Activated B cell treated with CpG ODN at 0.5 μM for 24 hours (primary cell): ENCODE data around the gene FAS. TPM values are rescaled to one million over a fixed set of nuclear protein-coding genes. Genes with fewer than 3 reads are reported as not detected.

Experiments
- ATAC-seq: fragments of 200-7000 bp; cut with Tn5 transposase; one replicate; pipeline ENCODE4 v1.10.0; 2021; ENCODE audit warnings: low read depth, mild to moderate bottlenecking, moderate library complexity
- CTCF ChIA-PET: fragments of 350-600 bp; sonication (Branson Sonifier 250); formaldehyde crosslinking; loops from one replicate; lab custom pipeline; 2021; ENCODE audit warnings: antibody characterized with exemption; lab: Charles Lee
- POLR2A ChIA-PET: fragments of 350-600 bp; sonication (Branson Sonifier 250); formaldehyde crosslinking; loops from one replicate; lab custom pipeline; 2021; ENCODE audit warnings: antibody characterized with exemption; lab: Charles Lee
- DNase-seq: peaks from one replicate; pipeline ENCODE4 v3.0.0; 2022
- H3K27ac Mint-ChIP-seq: one replicate; pipeline ENCODE4 v1.8.0; 2020; ENCODE audit warnings: mixed read lengths
- H3K27me3 Mint-ChIP-seq: one replicate; pipeline ENCODE4 v1.8.0; 2021; ENCODE audit warnings: mixed read lengths
- H3K36me3 Mint-ChIP-seq: one replicate; pipeline ENCODE4 v1.8.0; 2021; ENCODE audit warnings: low read depth, mixed read lengths
- H3K4me1 Mint-ChIP-seq: one replicate; pipeline ENCODE4 v1.8.0; 2021; ENCODE audit warnings: mixed read lengths
- H3K4me3 Mint-ChIP-seq: one replicate; pipeline ENCODE4 v1.8.0; 2020; ENCODE audit warnings: mild to moderate bottlenecking, mixed read lengths
- H3K9me3 Mint-ChIP-seq: one replicate; pipeline ENCODE4 v1.8.0; 2020; ENCODE audit warnings: mixed read lengths
- intact Hi-C: fragments of 100-400 bp; cut with micrococcal nuclease; formaldehyde crosslinking; loops from one replicate; pipeline ENCODE4 v1.15.1; 2024
- total RNA-seq: library from RNA; stranded (reverse); gene quantifications from 2 replicates; pipeline ENCODE4 v1.2.3, GENCODE V29; 2022
- TF ChIP-seq, protein P1 (sequence below): fragments of 200-600 bp; IDR thresholded peaks from one replicate; pipeline ENCODE4 v1.8.0; 2022; ENCODE audit warnings: antibody characterized with exemption, mild to moderate bottlenecking

FAS gene
- total RNA-seq, 1 donor from 2014 or later: 22.6 TPM

DNA sequence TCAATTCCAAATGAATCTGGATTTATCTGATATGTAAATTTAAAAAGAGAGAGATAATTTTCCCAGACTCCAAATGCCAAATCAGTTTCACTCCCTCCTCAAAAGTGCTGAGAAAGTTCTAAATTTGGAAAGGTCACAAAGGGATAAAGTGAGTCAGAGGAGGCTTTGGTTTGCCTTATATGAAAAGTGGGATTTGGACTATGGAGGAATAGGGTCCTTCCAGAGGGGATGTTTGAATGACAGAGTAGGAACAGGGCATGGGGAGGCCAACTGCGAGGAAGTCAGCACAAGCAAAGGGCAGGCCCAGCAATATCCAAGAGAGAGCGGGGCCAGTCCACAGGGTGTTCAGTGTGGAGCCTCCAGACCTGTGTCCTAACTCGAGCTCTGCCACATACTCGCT is 9.8 kb upstream of the FAS start:
- Mint-ChIP-seq H3K27me3 (no peaks in the 10 kb centered on the region), H3K9me3 (no peaks in the 10 kb centered on the region), H3K4me1 (peaks cover under 1% of the 10 kb centered on the region), H3K4me3 (no peak overlapping the region), H3K27ac (no peak overlapping the region), H3K36me3 (no peaks in the 10 kb centered on the region)
- ChIA-PET POLR2A (no interaction called here), CTCF (no interaction called here)
- DNase-seq (no peak), ATAC-seq (no peak)
- intact Hi-C loops: no loop called here
- TF ChIP-seq, protein P1, sequence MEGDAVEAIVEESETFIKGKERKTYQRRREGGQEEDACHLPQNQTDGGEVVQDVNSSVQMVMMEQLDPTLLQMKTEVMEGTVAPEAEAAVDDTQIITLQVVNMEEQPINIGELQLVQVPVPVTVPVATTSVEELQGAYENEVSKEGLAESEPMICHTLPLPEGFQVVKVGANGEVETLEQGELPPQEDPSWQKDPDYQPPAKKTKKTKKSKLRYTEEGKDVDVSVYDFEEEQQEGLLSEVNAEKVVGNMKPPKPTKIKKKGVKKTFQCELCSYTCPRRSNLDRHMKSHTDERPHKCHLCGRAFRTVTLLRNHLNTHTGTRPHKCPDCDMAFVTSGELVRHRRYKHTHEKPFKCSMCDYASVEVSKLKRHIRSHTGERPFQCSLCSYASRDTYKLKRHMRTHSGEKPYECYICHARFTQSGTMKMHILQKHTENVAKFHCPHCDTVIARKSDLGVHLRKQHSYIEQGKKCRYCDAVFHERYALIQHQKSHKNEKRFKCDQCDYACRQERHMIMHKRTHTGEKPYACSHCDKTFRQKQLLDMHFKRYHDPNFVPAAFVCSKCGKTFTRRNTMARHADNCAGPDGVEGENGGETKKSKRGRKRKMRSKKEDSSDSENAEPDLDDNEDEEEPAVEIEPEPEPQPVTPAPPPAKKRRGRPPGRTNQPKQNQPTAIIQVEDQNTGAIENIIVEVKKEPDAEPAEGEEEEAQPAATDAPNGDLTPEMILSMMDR: no peak

DNA sequence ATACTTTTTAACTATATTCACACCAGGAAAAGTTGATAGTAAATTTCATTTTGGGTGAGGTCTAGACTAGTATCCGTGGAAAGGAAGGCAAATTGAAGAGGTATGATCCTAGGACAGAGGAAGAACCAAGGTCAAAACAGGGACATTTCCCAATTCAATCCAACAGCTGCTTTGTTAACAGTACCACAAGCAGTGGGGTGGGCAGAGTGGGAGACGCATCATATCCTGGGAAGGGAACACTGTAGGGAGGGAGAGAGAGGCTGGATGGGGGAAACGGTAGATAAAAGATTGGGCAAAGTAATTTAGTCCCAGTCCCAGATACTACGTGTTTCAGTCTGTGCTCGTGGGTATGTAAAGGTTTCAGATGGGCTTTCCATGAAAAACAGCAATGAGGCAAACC is 9.2 kb upstream of the FAS start:
- intact Hi-C loops: no loop called here
- Mint-ChIP-seq H3K9me3 (peaks cover 1% of the 10 kb centered on the region), H3K27ac (no peak overlapping the region), H3K4me3 (no peak overlapping the region), H3K4me1 (peaks cover 2% of the 10 kb centered on the region), H3K36me3 (no peaks in the 10 kb centered on the region), H3K27me3 (no peaks in the 10 kb centered on the region)
- no peak for ATAC-seq
- no peak for DNase-seq
- POLR2A ChIA-PET: no interaction called here
- TF ChIP-seq, protein P1: no peak
- CTCF ChIA-PET: no interaction called here

DNA sequence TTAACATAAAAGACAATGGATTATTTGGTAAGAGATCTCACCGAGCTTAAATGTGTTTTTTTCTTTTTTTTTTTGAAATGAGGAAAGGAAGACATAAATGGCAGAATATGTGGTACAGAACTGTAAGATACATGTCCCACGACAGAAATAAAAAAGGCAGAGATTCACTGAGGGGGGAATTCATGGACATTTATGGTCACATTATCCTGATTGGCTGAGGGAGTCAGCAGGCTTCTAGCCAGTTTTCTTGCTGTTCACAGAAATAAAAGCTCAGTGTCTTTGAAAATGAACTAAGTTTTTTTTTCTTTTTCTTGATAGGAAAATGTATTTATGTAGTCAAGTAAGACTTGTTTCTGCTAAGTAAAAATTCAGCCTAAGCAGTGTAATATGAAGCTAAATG is 8.2 kb upstream of the FAS start:
- Mint-ChIP-seq H3K27ac (no peak overlapping the region), H3K4me3 (no peak overlapping the region), H3K9me3 (peaks cover 3% of the 10 kb centered on the region), H3K36me3 (no peaks in the 10 kb centered on the region), H3K4me1 (peaks cover 5% of the 10 kb centered on the region), H3K27me3 (no peaks in the 10 kb centered on the region)
- TF ChIP-seq, protein P1: no peak
- DNase-seq (no peak), ATAC-seq (no peak)
- ChIA-PET POLR2A (interaction anchor here (0.6 kb wide), 1 partner anchor 14 kb away, joined by 3 read pairs; no protein-coding TSS in a partner anchor), CTCF (interaction anchor here (1.1 kb wide), 1 partner anchor 48 kb away, joined by 4 read pairs; no protein-coding TSS in a partner anchor)
- intact Hi-C loops: no loop called here

DNA sequence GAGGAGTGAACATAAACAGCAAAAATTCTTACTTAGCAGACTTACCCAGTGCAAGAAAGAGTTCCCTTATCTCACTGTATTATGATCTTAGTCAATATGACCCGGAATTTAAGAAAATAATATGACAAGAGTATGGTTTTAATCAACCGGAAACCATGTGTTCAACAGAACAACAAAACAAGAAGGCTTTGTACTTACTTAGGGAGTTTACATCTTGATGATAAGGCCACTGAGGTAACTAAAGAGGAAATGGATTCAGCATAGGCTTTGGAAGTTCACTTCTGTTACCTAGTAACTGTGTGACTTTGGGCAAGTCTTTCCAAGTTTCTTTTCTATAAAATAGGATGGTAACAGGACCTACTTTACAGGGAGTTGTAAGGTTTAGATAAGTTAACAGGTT is 7.4 kb upstream of the FAS start:
- CTCF ChIA-PET: no interaction called here

DNA sequence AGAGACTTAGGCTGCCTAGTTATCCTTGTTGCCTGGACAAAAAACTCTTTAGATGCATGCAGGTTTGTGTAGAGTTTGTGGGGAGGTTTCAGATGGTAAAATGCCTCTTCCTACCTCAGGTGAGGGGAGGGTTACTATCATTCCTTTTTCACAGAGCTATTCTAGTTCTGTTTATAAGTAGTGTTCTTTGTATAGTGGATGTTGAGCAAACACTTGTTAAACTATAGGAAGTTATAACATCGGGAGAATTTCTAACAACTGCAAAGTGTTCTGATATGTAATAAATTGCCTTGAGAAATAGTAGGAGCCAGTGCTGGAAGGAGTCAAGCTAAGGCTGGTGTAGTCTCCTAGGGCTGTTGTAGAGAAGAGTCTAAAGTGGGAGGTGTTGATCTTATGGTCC is 6.7 kb upstream of the FAS start:
- ATAC-seq: no peak
- TF ChIP-seq, protein P1: no peak
- Mint-ChIP-seq H3K27me3 (no peaks in the 10 kb centered on the region), H3K4me1 (peaks cover 7% of the 10 kb centered on the region), H3K36me3 (no peaks in the 10 kb centered on the region), H3K4me3 (no peak overlapping the region), H3K9me3 (peaks cover 3% of the 10 kb centered on the region), H3K27ac (no peak overlapping the region)
- no peak for DNase-seq
- POLR2A ChIA-PET: no interaction called here
- intact Hi-C loops: no loop called here
- CTCF ChIA-PET: no interaction called here

More for the DNA sequence above, 7.4 kb upstream of the FAS start:
- Mint-ChIP-seq H3K4me3 (no peak overlapping the region), H3K36me3 (no peaks in the 10 kb centered on the region), H3K9me3 (peaks cover 3% of the 10 kb centered on the region), H3K4me1 (peaks cover 7% of the 10 kb centered on the region), H3K27ac (no peak overlapping the region), H3K27me3 (no peaks in the 10 kb centered on the region)
- DNase-seq (no peak), ATAC-seq (no peak)
- POLR2A ChIA-PET: no interaction called here
- intact Hi-C loops: no loop called here
- TF ChIP-seq, protein P1: no peak
